GM12891 (cell line): ENCODE results near the gene JAK2.

Experiments
- DNase-seq: peaks from one replicate; pipeline ENCODE4 v3.0.0; 2011; ENCODE audit warnings: low spot score; ENCODE audit not compliant: insufficient read length
- FAIRE-seq: peaks from 2 replicates; lab custom pipeline; 2011; peaks lifted over from hg19 to GRCh38; lab: Jason Lieb, UNC
- PAX5 ChIP-seq: IDR thresholded peaks from 2 replicates; pipeline ENCODE4 v1.6.1; 2011; ENCODE audit warnings: low read length, moderate library complexity, mild to moderate bottlenecking; ENCODE audit not compliant: insufficient read depth, severe bottlenecking
- POLR2A ChIP-seq: IDR thresholded peaks from 2 replicates; pipeline ENCODE4 v1.6.1; 2011; ENCODE audit warnings: low read depth, low read length, control low read depth
- POLR2AphosphoS5 ChIP-seq: IDR thresholded peaks from 2 replicates; pipeline ENCODE4 v1.6.1; 2011; ENCODE audit warnings: low read depth, low read length, control low read depth
- POU2F2 ChIP-seq: IDR thresholded peaks from 2 replicates; pipeline ENCODE4 v1.6.1; 2011; ENCODE audit warnings: low read depth, mild to moderate bottlenecking, control low read depth, low read length, moderate library complexity
- SPI1 ChIP-seq: IDR thresholded peaks from 2 replicates; pipeline ENCODE4 v1.6.1; 2011; ENCODE audit warnings: low read depth, low read length, control low read depth
- TAF1 ChIP-seq: IDR thresholded peaks from 2 replicates; pipeline ENCODE4 v1.6.1; 2011; ENCODE audit warnings: low read depth, low read length, control low read depth

The JAK2 gene

DNA sequence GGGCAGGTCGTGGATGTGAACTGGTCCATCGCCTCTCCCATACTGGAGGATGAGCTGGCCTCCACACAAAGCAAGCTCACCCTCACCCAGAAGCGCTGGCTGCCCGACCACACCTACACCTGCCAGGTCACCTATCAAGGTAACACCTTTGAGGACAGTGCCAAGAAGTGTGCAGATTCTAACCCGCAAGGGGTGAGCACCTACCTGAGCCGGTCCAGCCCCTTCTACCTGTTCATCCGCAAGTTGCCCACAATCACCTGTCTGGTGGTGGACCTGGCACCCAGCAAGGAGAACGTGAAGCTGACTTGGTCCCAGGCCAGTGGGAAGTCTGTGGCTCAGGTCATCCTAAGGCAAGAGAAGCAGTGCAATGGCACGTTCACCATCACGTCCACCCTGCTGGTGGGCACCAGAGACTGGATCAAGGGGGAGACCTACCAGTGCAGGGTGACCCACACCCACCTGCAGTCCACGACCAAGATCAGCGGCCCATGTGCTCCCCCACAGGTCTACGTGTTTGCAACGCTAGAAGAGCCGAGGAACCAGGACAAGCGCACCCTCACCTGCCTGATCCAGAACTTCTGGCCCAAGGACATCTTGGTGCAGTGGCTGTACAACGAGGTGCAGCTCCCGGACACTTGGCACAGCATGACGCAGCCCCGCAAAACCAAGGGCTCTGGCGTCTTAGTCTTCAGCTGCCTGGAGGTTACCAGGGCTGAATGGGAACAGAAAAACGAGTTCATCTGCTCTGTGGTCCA, 129.1 kb downstream of the JAK2 start:
- no peak for FAIRE-seq
- no peak for DNase-seq
- no peak for TF ChIP-seq TAF1
- no peak for TF ChIP-seq SPI1
- TF ChIP-seq POLR2AphosphoS5: no peak
- TF ChIP-seq POU2F2: no peak
- no peak for TF ChIP-seq POLR2A
- TF ChIP-seq PAX5: no peak

DNA sequence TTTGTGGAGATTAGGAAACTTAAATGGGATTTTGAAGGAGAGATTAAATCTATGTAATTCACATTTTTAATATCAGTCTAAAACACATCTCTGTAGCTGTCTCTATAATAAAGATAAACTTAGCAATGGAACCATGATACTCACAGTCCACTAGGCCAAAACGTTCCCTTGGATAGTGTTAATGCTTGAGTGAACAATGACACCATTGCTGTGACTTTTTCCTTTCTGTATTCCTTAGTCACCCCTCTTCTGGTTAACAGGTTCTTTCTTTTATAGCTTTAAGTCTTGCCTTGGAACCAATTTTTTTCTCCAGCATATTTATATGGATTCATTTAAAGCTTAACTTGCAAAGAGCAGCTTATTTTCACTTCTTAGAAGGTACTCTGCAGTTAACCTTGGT, 137.0 kb downstream of the JAK2 start:
- TF ChIP-seq POLR2A: no peak
- TF ChIP-seq SPI1: no peak
- TF ChIP-seq PAX5: no peak
- TF ChIP-seq POU2F2: no peak
- no peak for TF ChIP-seq TAF1
- no peak for TF ChIP-seq POLR2AphosphoS5
- no peak for DNase-seq
- no peak for FAIRE-seq

DNA sequence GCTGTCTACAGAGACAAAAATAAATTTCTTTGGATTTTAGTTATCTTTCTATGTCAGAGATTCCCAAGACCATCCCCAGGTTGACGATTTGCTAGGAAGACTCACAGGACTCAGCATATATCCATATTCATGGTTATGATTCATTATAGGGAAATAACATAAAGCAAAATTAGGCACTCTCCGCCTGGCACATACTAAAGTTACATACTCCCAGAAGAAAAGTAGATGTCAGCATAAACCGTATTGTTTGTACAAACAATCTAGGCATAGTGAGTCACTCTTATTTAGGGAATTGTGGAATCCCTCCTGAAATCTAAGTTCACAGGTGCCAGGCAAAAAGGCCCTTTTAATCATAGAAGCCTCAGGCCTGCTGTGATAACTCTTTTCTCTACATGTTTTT, 137.4 kb downstream of the JAK2 start:
- no peak for DNase-seq
- no peak for FAIRE-seq
- TF ChIP-seq POLR2A: no peak
- TF ChIP-seq TAF1: no peak
- TF ChIP-seq POU2F2: no peak
- no peak for TF ChIP-seq SPI1
- no peak for TF ChIP-seq PAX5
- no peak for TF ChIP-seq POLR2AphosphoS5

DNA sequence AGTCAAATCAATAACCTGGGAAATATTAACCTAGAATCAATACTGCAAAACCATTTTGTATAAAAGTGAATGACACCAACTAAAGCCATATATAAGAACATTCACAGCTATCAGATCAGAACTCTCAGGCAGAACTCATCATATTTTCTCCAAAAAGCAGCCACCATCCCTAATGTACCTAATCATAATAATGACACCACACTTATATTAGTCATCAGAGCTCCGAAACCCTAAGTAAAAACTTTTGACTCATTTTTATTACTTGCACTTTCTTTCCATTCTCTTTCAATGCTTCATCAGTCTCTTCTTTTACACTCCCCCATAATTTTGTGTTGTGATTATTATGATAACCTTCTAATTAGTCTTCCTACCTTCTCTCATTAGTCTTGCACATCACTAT, 155.1 kb downstream of the JAK2 start:
- no peak for DNase-seq
- TF ChIP-seq POLR2AphosphoS5 (no peak), POLR2A (no peak), TAF1 (no peak), PAX5 (no peak), POU2F2 (no peak), SPI1 (no peak)
- no peak for FAIRE-seq

DNA sequence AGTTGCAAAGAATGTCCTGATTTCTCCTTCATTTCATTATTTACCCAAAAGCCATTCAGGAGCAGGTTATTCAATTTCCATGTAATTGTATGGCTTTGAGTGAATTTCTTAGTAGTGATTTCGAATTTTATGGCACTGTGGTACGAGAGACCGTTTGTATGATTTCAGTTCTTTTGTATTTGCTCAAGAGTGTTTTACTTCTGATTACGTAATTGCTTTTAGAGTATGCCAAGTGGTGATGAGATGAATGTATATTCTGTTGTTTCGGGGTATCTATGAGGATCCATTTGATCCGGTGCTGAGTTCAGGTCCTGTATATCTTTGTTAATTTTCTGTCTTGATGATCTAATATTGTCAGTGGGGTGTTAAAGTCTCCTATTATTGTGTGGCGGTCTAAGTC, 159.1 kb downstream of the JAK2 start:
- TF ChIP-seq PAX5 (no peak), POLR2AphosphoS5 (no peak), SPI1 (no peak), POLR2A (no peak), TAF1 (no peak), POU2F2 (no peak)
- FAIRE-seq (no peak), DNase-seq (no peak)

DNA sequence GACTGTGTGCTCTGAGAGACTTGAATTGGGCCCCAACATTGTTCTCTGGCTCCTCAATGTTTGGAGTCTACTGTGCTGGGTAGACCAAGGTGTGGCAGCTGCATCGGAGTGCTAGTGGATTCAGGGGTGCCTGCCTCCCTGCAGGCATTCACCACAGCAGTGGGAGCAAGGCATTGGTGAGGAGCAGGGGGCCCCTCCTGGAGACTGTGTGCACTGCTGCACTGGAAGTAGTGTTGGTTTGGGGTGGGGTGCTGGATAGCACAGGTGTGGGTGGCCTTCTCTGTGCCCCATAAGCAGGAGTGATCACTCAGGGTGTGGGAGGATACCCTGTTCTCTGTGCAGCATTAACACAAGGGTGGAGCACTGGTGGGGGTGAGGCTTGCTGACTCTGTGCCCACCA, 161.2 kb downstream of the JAK2 start:
- FAIRE-seq (no peak), DNase-seq (no peak)
- no peak for TF ChIP-seq POLR2A
- no peak for TF ChIP-seq POLR2AphosphoS5
- no peak for TF ChIP-seq POU2F2
- TF ChIP-seq SPI1: no peak
- no peak for TF ChIP-seq TAF1
- TF ChIP-seq PAX5: no peak
